GM18909 (cell line): ENCODE data around the gene IGSF23.

Source experiments
- ATAC-seq: cut with Tn5 transposase; IDR thresholded peaks from one replicate; pipeline ENCODE4 v1.9.1; 2021; ENCODE audit warnings: mild to moderate bottlenecking; ENCODE audit not compliant: unreplicated experiment, poor library complexity

IGSF23 gene, protein sequence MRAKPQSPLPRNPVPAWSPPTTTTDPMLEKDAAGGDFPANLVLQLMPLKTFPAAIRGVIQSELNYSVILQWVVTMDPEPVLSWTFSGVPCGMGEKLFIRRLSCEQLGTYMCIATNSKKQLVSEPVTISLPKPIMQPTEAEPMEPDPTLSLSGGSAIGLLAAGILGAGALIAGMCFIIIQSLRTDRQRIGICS

DNA sequence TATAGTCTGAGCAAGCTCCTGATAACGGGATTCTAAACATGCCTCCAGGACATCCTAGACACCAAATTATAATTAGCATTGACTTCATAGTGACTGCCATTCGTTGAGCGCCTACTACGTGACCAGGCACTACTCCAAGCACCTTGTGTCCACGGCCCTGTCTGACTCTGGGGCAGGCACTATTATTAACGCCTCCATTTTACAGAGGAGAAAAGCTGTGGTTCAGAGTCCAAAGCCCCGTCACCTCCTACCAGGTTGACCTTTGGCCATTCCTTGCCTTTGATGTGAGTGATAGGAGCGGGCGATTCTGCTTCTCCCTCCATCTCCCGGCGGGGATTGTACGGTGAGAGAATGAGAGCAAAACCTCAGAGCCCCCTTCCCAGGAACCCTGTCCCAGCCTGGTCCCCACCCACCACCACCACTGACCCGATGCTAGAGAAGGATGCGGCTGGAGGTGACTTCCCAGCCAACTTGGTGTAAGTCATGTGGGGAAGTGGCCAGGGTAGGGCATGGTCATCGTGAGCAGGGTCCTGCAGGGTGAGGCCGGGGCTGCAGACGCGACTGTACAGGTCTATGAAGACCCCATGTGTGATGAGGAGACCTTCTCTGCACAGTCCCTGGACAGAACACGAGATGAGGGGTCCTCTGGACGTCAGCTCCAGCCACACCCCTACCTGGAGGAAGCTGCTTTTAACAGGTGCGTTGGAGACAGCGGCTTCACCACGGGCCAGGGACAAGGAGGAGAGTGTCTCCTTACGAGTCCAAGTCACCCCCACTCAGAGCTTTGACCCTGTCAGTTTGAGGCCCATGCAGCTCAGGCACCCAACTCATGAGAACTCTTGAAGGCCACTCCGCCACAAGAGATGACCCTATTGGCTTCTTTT is at the start of gene IGSF23:
TSS of gene IGSF23 (plus strand) at position 269 of the 884 bp plus-strand sequence. CDS start at position 352, 83 bp downstream.
- no peak for ATAC-seq

- no peak for ATAC-seq
Measured at GRCh38 chr19:44566984-44567383, 46.4 kb upstream of the IGSF23 start.

DNA sequence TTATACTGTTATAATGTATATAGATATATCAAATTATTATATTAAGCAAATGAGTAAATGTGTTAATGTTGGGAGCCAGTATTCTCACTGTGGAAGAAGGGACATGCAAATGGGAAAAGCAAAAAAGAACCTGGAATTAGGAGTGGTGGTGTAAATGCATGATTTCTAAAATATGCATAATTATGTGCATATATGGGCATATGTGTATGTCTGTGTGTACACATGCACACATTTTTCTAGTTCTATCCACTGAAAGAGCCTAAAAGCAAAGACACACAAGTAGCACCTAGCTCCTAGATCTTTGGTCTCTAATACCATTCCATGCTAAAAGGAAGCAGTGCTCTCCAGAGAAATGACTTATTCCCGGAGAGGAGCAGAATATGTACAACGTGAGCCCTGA is 45.6 kb upstream of the IGSF23 start:
- ATAC-seq, result no peak

GRCh38 chr19:44570603-44570983 is 42.8 kb upstream of the IGSF23 start:
- no peak for ATAC-seq

GRCh38 chr19:44570984-44571684 is 42.2 kb upstream of the IGSF23 start:
- ATAC-seq, result no peak

GRCh38 chr19:44571830-44572580 is 41.4 kb upstream of the IGSF23 start:
- no peak for ATAC-seq

DNA sequence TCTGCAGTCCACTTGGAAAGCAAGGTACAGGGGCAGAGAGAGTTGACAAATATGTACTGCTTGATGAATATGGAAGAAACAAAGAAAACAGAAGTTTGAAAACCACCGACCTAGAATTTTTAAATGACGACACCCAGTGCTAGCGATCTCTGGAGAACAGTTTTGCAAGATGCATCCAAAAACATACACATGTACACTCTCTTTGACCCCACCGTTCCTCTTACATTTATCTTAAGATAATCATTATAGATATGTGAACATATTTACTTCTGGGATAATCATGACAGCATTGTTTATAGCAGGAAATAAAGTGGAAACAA is 40.8 kb upstream of the IGSF23 start:
- ATAC-seq, result no peak

DNA sequence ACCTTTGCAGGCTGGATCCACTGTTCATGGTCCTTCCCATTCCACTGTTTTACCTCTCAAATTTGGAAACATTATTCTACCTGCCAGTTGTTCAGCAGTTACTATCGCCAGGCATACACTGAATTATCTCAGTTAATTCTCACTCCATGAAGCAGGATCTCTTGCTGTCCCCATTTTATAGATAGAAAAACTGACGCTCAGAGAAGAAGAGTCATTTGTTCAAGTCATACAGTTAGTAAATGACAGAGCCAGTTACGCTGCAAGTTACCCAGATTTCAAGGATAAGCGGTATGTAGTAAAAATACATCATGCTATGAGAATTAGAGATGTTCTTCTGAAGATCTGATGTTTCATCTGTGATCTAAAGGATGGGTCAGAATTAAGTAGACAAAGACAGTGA is 40.2 kb upstream of the IGSF23 start:
- ATAC-seq, result no peak

GRCh38 chr19:44573627-44574026 is 39.7 kb upstream of the IGSF23 start:
- no peak for ATAC-seq

- ATAC-seq, result no peak
Measured at GRCh38 chr19:44574186-44574950, 39.0 kb upstream of the IGSF23 start.

GRCh38 chr19:44575116-44575700 is 38.2 kb upstream of the IGSF23 start:
- ATAC-seq, result no peak

DNA sequence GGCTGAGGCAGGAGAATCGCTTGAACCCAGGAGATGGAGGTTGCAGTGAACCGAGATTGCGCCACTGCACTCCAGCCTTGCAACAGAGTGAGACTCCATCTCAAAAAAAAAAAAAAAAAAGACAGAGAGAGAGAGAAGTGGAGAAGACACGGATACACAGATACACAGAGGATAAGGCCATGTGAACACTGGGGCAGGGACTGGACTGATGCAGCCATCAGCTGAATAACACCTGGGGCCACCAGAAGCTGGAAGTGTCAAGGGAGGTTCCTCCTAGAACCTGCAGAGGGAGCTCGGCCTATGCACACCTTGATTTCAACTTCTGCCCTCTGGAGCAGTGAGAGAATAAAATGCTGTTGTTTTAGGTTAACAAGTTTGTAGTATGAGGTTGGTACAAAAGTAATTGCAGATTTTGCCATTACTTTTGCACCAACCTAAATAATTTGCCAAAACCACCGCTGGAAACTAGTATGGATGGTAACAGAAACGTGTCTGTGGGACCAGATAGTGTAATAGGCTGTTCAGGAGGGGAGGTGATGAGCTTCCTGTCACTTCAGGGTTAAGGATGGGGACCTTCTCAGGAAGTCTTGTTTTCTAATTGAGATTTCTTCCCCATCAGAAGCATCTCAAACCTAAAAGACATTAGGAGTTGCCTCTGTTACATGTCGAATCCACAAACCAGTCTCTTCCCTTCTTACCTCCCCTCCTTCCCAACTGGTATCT is 36.4 kb upstream of the IGSF23 start:
- ATAC-seq, result no peak

DNA sequence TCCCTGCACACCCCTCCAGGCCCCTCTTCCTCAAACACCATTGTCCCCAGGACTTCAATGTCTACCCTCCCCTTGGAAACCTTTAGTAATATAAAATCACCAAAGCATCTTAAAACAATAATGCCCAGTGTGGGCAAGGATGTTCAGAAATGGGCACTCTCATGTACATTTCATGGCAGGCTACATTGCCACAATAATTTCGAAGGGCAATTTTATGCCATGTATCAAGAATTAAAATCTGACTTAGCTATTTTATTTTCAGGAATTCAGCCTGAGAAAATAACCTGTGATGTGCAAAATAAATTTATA is 35.8 kb upstream of the IGSF23 start:
- ATAC-seq, result no peak

DNA sequence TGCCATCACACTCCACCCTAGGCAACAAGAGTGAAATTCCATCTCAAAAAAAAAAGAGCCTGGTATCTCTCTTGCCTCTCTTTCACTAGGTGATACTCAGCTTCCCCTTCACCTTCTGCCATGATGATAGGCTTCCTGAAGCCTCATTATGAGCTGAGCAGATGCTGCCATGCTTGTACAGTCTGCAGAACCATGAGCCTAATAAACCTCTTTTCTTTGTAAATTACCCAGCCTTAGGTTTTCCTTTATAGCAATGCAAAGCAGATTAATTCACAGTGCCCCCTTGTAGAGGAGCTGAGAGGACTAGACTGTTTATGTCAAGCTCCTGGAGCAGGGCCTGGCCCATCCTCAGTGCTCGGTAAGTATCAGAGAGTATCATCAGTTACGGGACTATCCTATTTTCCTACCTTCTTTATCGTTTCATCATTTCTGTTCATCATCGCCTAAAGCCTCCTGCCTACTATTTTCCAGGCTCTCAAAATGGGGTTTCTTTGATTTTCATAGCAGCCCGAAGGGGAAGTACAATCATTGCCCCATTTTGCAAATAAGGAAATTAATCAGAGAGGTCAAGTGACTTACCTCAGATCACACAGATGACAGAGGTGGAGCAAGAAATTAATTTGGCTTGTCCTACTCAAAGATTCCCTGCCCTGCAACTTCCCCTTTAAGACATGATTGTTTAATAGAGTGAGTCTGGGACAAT is 33.5 kb upstream of the IGSF23 start:
- no peak for ATAC-seq

DNA sequence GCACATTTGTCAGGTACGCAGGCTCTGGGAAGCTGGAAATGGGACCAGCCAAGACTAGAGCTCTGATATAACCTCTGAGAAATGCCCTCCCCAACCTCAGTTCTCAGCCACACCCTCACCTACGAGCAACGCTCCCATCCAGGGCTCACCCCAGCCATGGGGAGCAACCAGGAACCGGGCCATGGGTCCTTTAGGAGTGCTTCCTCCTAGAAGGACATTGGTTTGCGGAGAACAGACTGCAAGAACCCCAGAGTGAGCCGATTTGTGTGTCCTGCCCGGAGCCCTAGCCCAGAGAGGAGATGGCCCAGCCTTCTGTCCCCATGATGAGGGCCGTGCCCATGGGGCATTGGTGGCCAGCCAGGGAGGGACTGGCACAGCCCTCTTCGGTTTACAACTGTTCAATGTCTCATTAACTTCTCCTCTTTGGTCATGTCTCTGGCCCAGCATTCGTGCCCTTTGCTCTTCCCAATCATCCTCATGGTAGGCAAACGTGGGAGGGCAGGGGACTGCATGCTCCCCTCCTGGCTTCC is 32.9 kb upstream of the IGSF23 start:
- no peak for ATAC-seq

GRCh38 chr19:44581288-44581687 is 32.1 kb upstream of the IGSF23 start:
- ATAC-seq, result no peak

DNA sequence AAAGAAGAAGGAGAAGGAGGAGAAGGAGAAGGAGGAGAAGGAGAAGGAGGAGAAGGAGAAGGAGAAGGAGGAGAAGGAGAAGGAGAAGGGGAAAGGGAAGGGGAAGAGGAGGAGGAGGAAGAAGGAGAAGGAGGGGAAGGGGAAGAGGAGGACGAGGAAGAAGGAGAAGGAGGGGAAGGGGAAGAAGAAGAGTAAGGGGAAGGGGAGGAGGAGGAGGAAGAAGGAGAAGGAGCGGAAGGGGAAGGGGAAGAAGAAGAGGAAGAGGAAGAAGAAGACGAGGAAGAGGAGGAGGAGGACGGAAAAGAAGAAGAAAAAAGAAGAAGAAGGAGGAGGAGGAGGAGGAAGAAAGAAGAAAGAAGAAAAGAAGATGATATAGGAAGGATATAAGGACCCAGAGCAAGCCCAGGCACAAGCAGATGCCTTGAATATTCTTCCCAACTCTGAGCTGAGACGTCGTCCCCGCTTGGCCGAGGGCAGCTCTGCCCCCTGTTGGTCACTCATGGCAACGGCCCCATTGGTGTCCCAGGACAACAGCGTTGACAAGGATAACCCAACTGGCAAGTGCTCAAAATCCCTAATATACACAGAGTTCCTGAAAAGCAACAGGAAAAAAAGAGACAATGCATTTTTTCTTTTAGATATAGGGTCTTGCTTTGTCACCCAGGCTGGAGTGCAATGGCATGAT is 30.6 kb upstream of the IGSF23 start:
- ATAC-seq, result no peak
